Osteoblast (primary cell): Measurements from ENCODE around the gene SNAPIN. TPM values are rescaled to one million over a fixed set of nuclear protein-coding genes. Genes with fewer than 3 reads are reported as not detected.
A peak's percentile ranks its signal among the peaks of the same experiment; 100 is the strongest.

Source experiments
- DNase-seq: peaks from one replicate; pipeline ENCODE4 v3.0.0; 2011; ENCODE audit warnings: low spot score, mixed read lengths; ENCODE audit not compliant: insufficient read length; ENCODE audit errors: missing footprints
- H2AFZ ChIP-seq: 2 replicates; pipeline ENCODE4 v1.6.0; 2011; ENCODE audit warnings: mild to moderate bottlenecking, low read length
- H3K27ac ChIP-seq: 2 replicates; pipeline ENCODE4 v1.5.1; 2011; ENCODE audit warnings: mild to moderate bottlenecking, low read depth, low read length, moderate library complexity
- H3K27me3 ChIP-seq: 2 replicates; pipeline ENCODE4 v1.6.0; 2012; ENCODE audit warnings: mild to moderate bottlenecking, control low read depth, inconsistent platforms, low read length, moderate library complexity; ENCODE audit not compliant: insufficient read depth
- H3K36me3 ChIP-seq: 2 replicates; pipeline ENCODE4 v1.5.1; 2011; ENCODE audit warnings: mild to moderate bottlenecking, low read length, control low read depth, moderate library complexity; ENCODE audit not compliant: insufficient read depth
- H3K4me1 ChIP-seq: 2 replicates; pipeline ENCODE4 v1.5.1; 2011; ENCODE audit warnings: mild to moderate bottlenecking, low read length, control low read depth, moderate library complexity; ENCODE audit not compliant: insufficient read depth
- H3K4me2 ChIP-seq: 2 replicates; pipeline ENCODE4 v1.6.0; 2011; ENCODE audit warnings: mild to moderate bottlenecking, low read length; ENCODE audit not compliant: insufficient read depth
- H3K4me3 ChIP-seq: fragments of 200-600 bp; sonication (generic); 3 replicates; pipeline ENCODE4 v1.5.1; 2012; ENCODE audit warnings: mild to moderate bottlenecking, low read length, inconsistent platforms; ENCODE audit not compliant: insufficient read depth
- H3K79me2 ChIP-seq: 2 replicates; pipeline ENCODE4 v1.6.0; 2012; ENCODE audit warnings: mild to moderate bottlenecking, low read length, control low read depth, inconsistent platforms; ENCODE audit not compliant: insufficient read depth
- H3K9me3 ChIP-seq: 2 replicates; pipeline ENCODE4 v1.5.1; 2011; ENCODE audit warnings: low read depth, low read length, control low read depth
- H4K20me1 ChIP-seq: 2 replicates; pipeline ENCODE4 v1.6.0; 2012; ENCODE audit warnings: mild to moderate bottlenecking, low read length, control low read depth; ENCODE audit not compliant: insufficient read depth
- CTCF ChIP-seq: IDR thresholded peaks from 2 replicates; pipeline ENCODE4 v1.5.1; 2011; ENCODE audit warnings: mild to moderate bottlenecking, low read depth, low read length, moderate library complexity; ENCODE audit errors: extremely low read depth
- total RNA-seq: library from RNA; depleted of rRNA; stranded (reverse); fragments of >200 nt; gene quantifications from 2 replicates; pipeline ENCODE4 v1.2.3, GENCODE V29; 2012

SNAPIN gene
- total RNA-seq, 1 donor: 53.6 TPM

DNA sequence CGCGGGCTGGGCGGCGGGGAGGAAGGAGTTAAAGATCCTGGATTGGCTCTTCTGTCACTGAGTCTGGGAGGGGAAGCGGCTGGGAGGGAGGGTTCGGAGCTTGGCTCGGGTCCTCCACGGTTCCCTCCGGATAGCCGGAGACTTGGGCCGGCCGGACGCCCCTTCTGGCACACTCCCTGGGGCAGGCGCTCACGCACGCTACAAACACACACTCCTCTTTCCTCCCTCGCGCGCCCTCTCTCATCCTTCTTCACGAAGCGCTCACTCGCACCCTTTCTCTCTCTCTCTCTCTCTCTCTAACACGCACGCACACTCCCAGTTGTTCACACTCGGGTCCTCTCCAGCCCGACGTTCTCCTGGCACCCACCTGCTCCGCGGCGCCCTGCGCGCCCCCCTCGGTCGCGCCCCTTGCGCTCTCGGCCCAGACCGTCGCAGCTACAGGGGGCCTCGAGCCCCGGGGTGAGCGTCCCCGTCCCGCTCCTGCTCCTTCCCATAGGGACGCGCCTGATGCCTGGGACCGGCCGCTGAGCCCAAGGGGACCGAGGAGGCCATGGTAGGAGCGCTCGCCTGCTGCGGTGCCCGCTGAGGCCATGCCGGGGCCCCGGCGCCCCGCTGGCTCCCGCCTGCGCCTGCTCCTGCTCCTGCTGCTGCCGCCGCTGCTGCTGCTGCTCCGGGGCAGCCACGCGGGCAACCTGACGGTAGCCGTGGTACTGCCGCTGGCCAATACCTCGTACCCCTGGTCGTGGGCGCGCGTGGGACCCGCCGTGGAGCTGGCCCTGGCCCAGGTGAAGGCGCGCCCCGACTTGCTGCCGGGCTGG is 20.2 kb downstream of the SNAPIN start, which contains the start of gene NPR1:
Gene NPR1 (plus strand): TSS at position 170 of the 818 bp plus-strand sequence. CDS start 421 bp downstream, at position 591.
- TF ChIP-seq CTCF: no peak
- Histone ChIP-seq H3K27me3 (peaks cover 47% of the 10 kb centered on the region), H3K4me2 (peak within 1 kb of the TSS; percentile 79), H3K79me2 (no peaks in the 10 kb centered on the region), H4K20me1 (no peaks in the 10 kb centered on the region), H3K36me3 (no peaks in the 10 kb centered on the region), H3K9me3 (no peaks in the 10 kb centered on the region), H2AFZ (peak within 1 kb of the TSS; percentile 76), H3K27ac (no peak within 1 kb of the TSS), H3K4me1 (peaks cover 11% of the 10 kb centered on the region), H3K4me3 (peak within 1 kb of the TSS; percentile 59)
- DNase-seq: peak; percentile 90

DNA sequence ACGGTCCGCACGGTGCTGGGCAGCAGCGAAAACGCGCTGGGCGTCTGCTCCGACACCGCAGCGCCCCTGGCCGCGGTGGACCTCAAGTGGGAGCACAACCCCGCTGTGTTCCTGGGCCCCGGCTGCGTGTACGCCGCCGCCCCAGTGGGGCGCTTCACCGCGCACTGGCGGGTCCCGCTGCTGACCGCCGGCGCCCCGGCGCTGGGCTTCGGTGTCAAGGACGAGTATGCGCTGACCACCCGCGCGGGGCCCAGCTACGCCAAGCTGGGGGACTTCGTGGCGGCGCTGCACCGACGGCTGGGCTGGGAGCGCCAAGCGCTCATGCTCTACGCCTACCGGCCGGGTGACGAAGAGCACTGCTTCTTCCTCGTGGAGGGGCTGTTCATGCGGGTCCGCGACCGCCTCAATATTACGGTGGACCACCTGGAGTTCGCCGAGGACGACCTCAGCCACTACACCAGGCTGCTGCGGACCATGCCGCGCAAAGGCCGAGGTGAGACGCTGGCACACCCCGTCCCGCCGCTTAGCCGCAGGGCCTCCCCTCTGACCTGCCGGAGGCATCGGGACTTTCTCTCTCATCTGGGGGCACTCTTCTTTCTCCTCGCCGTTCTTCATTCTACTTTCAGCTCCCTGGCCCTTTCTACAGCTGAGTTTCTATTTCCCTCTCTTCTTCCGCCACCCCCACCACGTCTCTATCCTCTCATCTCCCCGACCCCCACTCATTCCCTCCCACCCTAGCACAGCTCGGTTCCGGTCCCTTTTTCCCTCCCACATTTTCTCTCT is 21.0 kb downstream of the SNAPIN start:
- no peaks in the 10 kb centered on the region for H3K36me3 ChIP-seq
- H3K27me3 ChIP-seq: peaks cover 47% of the 10 kb centered on the region
- H3K9me3 ChIP-seq: no peaks in the 10 kb centered on the region
- H3K4me2 ChIP-seq: peak overlapping the region; percentile 79
- DNase-seq: peak; percentile 73
- H4K20me1 ChIP-seq: no peaks in the 10 kb centered on the region
- H3K79me2 ChIP-seq: no peaks in the 10 kb centered on the region
- H3K4me3 ChIP-seq: peak overlapping the region; percentile 59
- H3K27ac ChIP-seq: no peak overlapping the region
- peaks cover 11% of the 10 kb centered on the region for H3K4me1 ChIP-seq
- TF ChIP-seq CTCF: no peak
- H2AFZ ChIP-seq: peak overlapping the region; percentile 76

- Histone ChIP-seq H3K79me2 (no peaks in the 10 kb centered on the region), H3K27me3 (peaks cover 47% of the 10 kb centered on the region), H3K4me2 (peak overlapping the region; percentile 79), H3K4me1 (peaks cover 11% of the 10 kb centered on the region), H2AFZ (no peak overlapping the region), H3K27ac (no peak overlapping the region), H4K20me1 (no peaks in the 10 kb centered on the region), H3K9me3 (no peaks in the 10 kb centered on the region), H3K4me3 (no peak overlapping the region), H3K36me3 (no peaks in the 10 kb centered on the region)
- TF ChIP-seq CTCF: no peak
- DNase-seq: peak; percentile 63
These were observed 21.6 kb downstream of the SNAPIN start for GRCh38 chr1:153680120-153680403.

DNA sequence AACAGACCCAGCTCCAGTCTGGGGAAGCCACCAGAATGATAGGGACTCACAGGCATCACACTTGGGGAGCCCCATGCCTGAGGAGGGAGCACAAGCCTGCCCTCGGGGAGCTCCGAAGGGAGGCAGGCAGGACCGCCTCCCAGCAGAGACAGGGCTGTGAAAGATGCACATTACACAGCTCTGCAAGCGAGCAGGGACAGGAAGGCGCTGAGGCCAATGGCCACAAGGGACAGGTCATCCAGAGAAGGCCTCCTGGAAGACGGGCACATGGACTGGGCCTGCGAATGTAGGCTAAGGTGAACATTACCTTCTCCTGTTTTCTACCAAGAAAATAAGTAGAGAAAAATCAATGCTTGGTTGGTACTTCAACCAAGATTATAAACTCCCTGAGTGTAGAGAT is 24.2 kb downstream of the SNAPIN start:
- Histone ChIP-seq H2AFZ (no peak overlapping the region), H3K4me2 (no peak overlapping the region), H3K27me3 (peaks cover 53% of the 10 kb centered on the region), H3K27ac (no peak overlapping the region), H3K9me3 (no peaks in the 10 kb centered on the region), H3K79me2 (no peaks in the 10 kb centered on the region), H3K36me3 (no peaks in the 10 kb centered on the region), H3K4me3 (no peak overlapping the region), H4K20me1 (no peaks in the 10 kb centered on the region), H3K4me1 (peaks cover 11% of the 10 kb centered on the region)
- no peak for DNase-seq
- no peak for TF ChIP-seq CTCF
